Measurements from ENCODE around the gene TGFBR1.

The TGFBR1 gene

GRCh38 chr9:99143655-99144054 lies 38.7 kb downstream of the TGFBR1 start:
- TF ChIP-seq, protein P1, sequence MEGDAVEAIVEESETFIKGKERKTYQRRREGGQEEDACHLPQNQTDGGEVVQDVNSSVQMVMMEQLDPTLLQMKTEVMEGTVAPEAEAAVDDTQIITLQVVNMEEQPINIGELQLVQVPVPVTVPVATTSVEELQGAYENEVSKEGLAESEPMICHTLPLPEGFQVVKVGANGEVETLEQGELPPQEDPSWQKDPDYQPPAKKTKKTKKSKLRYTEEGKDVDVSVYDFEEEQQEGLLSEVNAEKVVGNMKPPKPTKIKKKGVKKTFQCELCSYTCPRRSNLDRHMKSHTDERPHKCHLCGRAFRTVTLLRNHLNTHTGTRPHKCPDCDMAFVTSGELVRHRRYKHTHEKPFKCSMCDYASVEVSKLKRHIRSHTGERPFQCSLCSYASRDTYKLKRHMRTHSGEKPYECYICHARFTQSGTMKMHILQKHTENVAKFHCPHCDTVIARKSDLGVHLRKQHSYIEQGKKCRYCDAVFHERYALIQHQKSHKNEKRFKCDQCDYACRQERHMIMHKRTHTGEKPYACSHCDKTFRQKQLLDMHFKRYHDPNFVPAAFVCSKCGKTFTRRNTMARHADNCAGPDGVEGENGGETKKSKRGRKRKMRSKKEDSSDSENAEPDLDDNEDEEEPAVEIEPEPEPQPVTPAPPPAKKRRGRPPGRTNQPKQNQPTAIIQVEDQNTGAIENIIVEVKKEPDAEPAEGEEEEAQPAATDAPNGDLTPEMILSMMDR (IDR thresholded peaks at IDR 0.05; ENCODE audit: extremely low read depth, missing control alignments) = no peak
- DNase-seq (ENCODE audit: low spot score) = no peak

DNA sequence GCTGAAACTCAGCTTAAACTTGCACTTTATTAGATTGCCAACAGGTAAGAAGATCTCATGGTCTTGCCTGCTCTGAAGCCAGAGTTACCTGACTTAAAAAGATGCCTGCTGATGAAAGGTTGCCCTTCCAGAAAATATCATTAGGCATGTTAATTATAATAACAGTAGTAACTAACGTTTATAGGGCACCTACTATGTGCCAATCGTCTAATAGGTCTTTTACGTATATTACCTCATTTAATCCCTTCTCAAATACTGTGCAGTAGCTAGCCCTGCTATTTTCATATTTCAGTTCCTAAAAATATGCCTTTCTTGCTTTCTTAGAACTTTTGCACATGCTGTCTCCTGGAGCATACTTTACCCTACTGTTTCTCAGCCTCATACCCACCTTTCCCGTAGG lies 40.1 kb downstream of the TGFBR1 start:
- DNase-seq (ENCODE audit: low spot score) = no peak
- TF ChIP-seq, protein P1 (IDR thresholded peaks at IDR 0.05; ENCODE audit: extremely low read depth, missing control alignments) = no peak

GRCh38 chr9:99146574-99146973 lies 41.7 kb downstream of the TGFBR1 start:
- DNase-seq (ENCODE audit: low spot score) = no peak
- TF ChIP-seq, protein P1 (IDR thresholded peaks at IDR 0.05; ENCODE audit: extremely low read depth, missing control alignments) = no peak

- TF ChIP-seq, protein P1 (IDR thresholded peaks at IDR 0.05; ENCODE audit: extremely low read depth, missing control alignments) = no peak
- DNase-seq (ENCODE audit: low spot score) = no peak
These were observed 42.3 kb downstream of the TGFBR1 start for GRCh38 chr9:99147177-99147576.

DNA sequence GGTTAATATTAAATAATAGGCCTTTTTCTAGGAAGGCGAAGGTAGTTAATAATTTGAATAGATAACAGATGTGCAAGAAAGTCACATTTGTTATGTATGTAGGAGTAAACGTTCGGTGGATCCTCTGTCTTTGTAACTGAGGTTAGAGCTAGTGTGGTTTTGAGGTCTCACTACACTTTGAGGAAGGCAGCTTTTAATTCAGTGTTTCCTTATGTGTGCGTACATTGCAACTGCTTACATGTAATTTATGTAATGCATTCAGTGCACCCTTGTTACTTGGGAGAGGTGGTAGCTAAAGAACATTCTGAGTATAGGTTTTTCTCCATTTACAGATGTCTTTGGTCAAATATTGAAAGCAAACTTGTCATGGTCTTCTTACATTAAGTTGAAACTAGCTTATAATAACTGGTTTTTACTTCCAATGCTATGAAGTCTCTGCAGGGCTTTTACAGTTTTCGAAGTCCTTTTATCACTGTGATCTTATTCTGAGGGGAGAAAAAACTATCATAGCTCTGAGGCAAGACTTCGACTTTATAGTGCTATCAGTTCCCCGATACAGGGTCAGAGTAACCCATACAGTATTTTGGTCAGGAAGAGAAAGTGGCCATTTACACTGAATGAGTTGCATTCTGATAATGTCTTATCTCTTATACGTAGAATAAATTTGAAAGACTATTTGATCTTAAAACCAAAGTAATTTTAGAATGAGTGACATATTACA lies 45.7 kb downstream of the TGFBR1 start:
- DNase-seq (ENCODE audit: low spot score) = no peak
- TF ChIP-seq, protein P1 (IDR thresholded peaks at IDR 0.05; ENCODE audit: extremely low read depth, missing control alignments) = no peak

- no peak for DNase-seq (ENCODE audit: low spot score)
- TF ChIP-seq, protein P1 (IDR thresholded peaks at IDR 0.05; ENCODE audit: extremely low read depth, missing control alignments) = no peak
These were observed 49.4 kb downstream of the TGFBR1 start for GRCh38 chr9:99154356-99154755.

DNA sequence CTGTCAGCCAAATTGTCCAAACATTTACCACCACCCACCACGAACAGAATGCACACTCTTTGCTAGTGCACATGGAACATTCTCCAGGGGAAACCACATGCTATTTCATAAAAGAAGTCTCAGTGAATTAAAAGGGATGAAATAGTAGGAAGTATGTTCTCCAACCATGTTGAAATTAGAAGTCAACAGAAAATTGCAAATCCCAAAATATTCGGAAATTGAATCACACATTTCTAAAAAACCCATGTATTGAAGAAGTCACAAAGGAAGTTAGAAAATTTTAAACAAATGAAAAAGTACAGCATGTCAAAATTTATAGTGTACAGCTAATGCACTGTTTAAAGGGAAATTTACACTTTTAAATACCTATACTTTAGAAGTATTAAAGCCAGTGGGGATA lies 50.8 kb downstream of the TGFBR1 start:
- TF ChIP-seq, protein P1 (IDR thresholded peaks at IDR 0.05; ENCODE audit: extremely low read depth, missing control alignments) = no peak
- no peak for DNase-seq (ENCODE audit: low spot score)

Data from GM20000 (cell line).